ENCODE results near the gene CTCF.
A peak's percentile ranks its signal among the peaks of the same experiment; 100 is the strongest.
"Not testable (repeated sequence)": the region's sequence is repeated elsewhere in the genome, so short reads cannot be mapped to it uniquely, and the experiment has no call there.

Gene CTCF

GRCh38 chr16:67533987-67534386, 28.3 kb upstream of the CTCF start:
- not testable (repeated sequence) for DNase-seq (ENCODE audit: low spot score)

- no peak for DNase-seq (ENCODE audit: low spot score)
These were observed 27.9 kb upstream of the CTCF start for GRCh38 chr16:67534431-67534830.

GRCh38 chr16:67535201-67535600, 27.1 kb upstream of the CTCF start:
- DNase-seq (ENCODE audit: low spot score): no peak

- peak; percentile 92 for DNase-seq (ENCODE audit: low spot score)
These were observed 25.1 kb upstream of the CTCF start for GRCh38 chr16:67537270-67537635.

- peak; percentile 71 for DNase-seq (ENCODE audit: low spot score)
These were observed 24.4 kb upstream of the CTCF start for GRCh38 chr16:67537636-67538591.

- DNase-seq (ENCODE audit: low spot score): no peak
These were observed 23.6 kb upstream of the CTCF start for GRCh38 chr16:67538666-67539101.

- DNase-seq (ENCODE audit: low spot score): no peak
These were observed 23.1 kb upstream of the CTCF start for GRCh38 chr16:67539271-67539670.

- no peak for DNase-seq (ENCODE audit: low spot score)
These were observed 22.4 kb upstream of the CTCF start for GRCh38 chr16:67539691-67540635.

GRCh38 chr16:67540756-67541155, 21.6 kb upstream of the CTCF start:
- no peak for DNase-seq (ENCODE audit: low spot score)

- no peak for DNase-seq (ENCODE audit: low spot score)
These were observed 20.7 kb upstream of the CTCF start for GRCh38 chr16:67541391-67542263.

- peak; percentile 93 for DNase-seq (ENCODE audit: low spot score)
These were observed 19.9 kb upstream of the CTCF start for GRCh38 chr16:67542464-67542863.

GRCh38 chr16:67543036-67543435, 19.3 kb upstream of the CTCF start:
- DNase-seq (ENCODE audit: low spot score): no peak

- DNase-seq (ENCODE audit: low spot score): no peak
These were observed 18.7 kb upstream of the CTCF start for GRCh38 chr16:67543582-67543981.

GRCh38 chr16:67544329-67544841, 17.9 kb upstream of the CTCF start:
- peak; percentile 4 for DNase-seq (ENCODE audit: low spot score)

- DNase-seq (ENCODE audit: low spot score): peak; percentile 2
These were observed 17.3 kb upstream of the CTCF start for GRCh38 chr16:67544844-67545664.

GRCh38 chr16:67545665-67546024, 16.7 kb upstream of the CTCF start:
- no peak for DNase-seq (ENCODE audit: low spot score)

GRCh38 chr16:67546091-67546501, 16.2 kb upstream of the CTCF start:
- peak; percentile 5 for DNase-seq (ENCODE audit: low spot score)

- DNase-seq (ENCODE audit: low spot score): peak; percentile 81
These were observed 15.4 kb upstream of the CTCF start for GRCh38 chr16:67546761-67547422.

- peak; percentile 5 for DNase-seq (ENCODE audit: low spot score)
These were observed 14.7 kb upstream of the CTCF start for GRCh38 chr16:67547423-67548264.

All from AG20443 (cell line).